ELR (cell line): Measurements from ENCODE around the gene PLB1.
A peak's percentile ranks its signal among the peaks of the same experiment; 100 is the strongest.

ENCODE experiments used
- DNase-seq: peaks from one replicate; pipeline ENCODE4 v3.0.0-alpha.2; 2015; ENCODE audit warnings: low read depth

Gene PLB1

GRCh38 chr2:28612131-28612812 lies 116.4 kb downstream of the PLB1 start:
- DNase-seq, result no peak

- DNase-seq, result no peak
Measured at GRCh38 chr2:28613186-28613585, 117.3 kb downstream of the PLB1 start.

- DNase-seq, result peak; percentile 56
Measured at GRCh38 chr2:28613633-28614501, 118.0 kb downstream of the PLB1 start.

- DNase-seq, result no peak
Measured at GRCh38 chr2:28615706-28616105, 119.8 kb downstream of the PLB1 start.

GRCh38 chr2:28616396-28616999 lies 120.6 kb downstream of the PLB1 start:
- DNase-seq, result no peak

- DNase-seq, result no peak
Measured at GRCh38 chr2:28617502-28618184, 121.8 kb downstream of the PLB1 start.

GRCh38 chr2:28618221-28619141 lies 122.6 kb downstream of the PLB1 start:
- no peak for DNase-seq

DNA sequence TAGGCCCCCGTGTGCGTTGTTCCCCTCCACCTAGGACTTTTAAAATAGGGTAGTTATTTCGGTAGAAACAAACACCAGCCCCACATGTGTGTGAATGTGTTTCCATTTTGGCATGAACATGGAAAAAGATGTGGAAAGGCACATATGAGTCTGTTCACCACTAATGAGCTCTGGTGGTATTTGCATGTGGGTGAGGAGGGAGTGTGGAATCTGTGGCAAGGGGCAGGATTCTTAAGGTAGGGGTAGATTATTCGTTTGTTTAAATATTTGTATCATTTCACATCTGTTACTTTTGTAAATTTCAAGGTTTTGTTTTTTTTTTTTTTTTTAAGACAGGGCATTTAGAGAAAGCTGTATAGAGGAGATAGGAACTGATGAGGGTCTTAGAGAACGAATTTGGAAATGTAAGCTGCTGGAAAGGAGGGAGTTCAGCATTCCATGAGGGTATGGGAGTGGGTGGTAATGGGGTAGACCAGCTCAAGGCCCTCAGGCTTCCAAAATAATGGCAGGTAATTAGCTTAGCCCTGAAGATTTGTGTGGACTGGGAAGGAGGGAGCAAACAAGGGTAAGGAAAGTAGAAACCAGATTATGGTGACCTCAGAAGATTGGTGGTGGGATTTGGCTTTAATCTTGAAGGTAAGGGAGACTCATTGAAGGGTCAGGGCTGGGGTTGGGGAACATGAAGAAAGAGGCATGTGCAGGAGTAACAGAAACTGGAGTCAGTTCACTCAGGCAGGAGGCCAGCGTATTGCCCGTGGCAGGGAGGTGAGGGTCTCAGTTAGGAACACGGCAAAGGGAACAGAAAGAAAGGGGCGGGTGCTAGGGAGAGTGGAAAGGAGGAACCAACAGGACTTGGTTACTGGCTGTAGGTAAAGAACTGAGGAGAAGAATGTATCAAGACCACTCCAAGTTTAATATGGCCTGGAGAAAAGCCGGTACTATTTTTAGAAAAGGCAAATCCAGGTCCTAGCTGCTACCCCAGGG lies 123.6 kb downstream of the PLB1 start:
- no peak for DNase-seq

DNA sequence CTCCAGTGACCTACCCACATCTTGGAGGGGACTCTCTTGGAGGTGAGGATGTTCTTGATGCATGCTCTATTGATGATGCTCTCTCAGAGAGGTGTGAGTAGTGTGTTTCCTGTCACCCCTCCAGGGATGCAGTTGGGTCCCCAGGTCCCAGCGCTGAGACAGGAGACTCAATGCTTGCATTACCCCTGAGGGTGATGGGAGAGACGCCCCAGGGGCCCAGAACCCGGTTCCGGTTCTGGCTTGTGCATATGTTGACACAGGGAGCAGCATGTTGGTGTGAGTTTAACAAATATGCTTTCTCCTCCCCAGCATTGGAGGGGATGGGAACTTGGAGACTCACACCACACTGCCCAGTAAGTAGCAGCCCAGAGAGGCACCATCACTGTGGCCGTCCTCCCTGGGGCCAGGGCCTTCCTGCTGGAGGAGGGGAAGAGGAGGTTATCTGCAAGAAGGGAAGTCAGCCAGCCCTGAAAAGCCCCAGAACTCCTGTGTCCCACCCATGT lies 124.5 kb downstream of the PLB1 start:
- no peak for DNase-seq

GRCh38 chr2:28620801-28621171 lies 124.9 kb downstream of the PLB1 start:
- DNase-seq, result no peak

- peak; percentile 90 for DNase-seq
Measured at GRCh38 chr2:28621172-28622100, 125.6 kb downstream of the PLB1 start.

- no peak for DNase-seq
Measured at GRCh38 chr2:28622101-28622499, 126.2 kb downstream of the PLB1 start.

DNA sequence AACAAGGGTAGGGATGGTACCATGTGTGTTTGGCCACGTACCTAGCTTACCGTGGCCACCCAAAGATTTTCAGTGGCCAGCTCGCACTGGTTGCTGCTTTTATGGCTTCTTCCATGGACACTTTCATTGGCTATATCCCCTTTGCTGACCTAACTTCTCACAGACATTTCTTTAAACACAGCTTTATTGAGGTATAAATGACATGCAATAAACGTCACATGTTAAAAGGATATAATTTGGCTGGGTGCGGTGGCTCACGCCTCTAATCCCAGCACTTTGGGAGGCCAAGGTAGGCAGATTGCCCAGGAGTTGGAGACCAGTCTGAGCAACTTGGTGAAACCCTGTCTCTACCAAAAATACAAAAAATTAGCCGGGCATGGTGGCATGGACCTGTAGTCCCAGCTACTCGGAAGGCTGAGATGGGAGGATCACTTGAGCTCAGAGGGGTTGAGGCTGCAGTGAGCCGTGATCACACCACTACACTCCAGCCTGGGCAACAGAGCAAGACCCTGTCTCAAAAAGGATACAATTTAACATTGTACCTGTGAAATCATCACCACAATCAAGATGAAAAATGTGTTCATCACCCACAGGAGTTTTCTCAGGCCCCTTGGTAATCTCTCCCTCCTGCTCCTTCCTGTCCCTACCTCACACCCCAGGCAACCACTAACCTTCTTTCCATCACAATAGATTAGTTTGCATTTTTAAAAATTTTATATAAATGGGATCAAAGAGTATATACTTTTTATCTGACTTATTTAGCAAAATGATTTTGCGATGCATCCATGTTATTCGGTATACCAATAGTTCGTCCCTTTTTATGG lies 127.9 kb downstream of the PLB1 start:
- no peak for DNase-seq

GRCh38 chr2:28624436-28624792 lies 128.6 kb downstream of the PLB1 start:
- DNase-seq, result no peak

- no peak for DNase-seq
Measured at GRCh38 chr2:28624793-28625701, 129.2 kb downstream of the PLB1 start.

- no peak for DNase-seq
Measured at GRCh38 chr2:28626376-28626775, 130.5 kb downstream of the PLB1 start.

GRCh38 chr2:28626891-28627421 lies 131.1 kb downstream of the PLB1 start:
- no peak for DNase-seq
